Measurements from ENCODE around the gene TNFRSF11A. TPM values are rescaled to one million over a fixed set of nuclear protein-coding genes. Genes with fewer than 3 reads are reported as not detected.
A peak's percentile ranks its signal among the peaks of the same experiment; 100 is the strongest.

Gene TNFRSF11A
- total RNA-seq, 6 donors from 2014 or later: 1.7 to 5.9 (median 4.4) TPM

DNA sequence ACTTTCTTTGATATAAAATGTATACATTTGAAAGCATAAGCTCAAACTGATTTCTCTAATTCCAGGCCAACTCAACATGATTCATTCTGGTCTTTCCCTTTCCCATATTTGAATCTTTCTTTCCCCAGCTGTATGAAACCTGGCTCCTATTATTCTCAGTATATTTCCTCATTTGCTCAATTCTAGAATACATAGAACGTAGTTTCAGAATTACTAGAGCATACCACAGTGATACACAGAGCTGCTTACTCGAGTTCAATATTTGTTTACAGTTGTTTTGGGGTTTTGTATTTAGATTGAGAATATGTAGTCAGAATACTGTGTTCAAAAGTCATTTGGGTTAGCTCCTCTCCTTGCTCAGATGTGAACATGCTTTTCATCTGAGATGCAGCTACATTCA lies 43.0 kb downstream of the TNFRSF11A start:
- ATAC-seq (ENCODE audit: low FRiP score in 2 of 2) (no peak), DNase-seq (no peak)
- Histone ChIP-seq H3K4me1 (no peaks in the 10 kb centered on the region), H3K27me3 (no peaks in the 10 kb centered on the region), H3K4me3 (no peak overlapping the region), H3K36me3 (no peaks in the 10 kb centered on the region), H3K9me3 (no peaks in the 10 kb centered on the region), H3K27ac (no peak overlapping the region)
- 69 to 88% methylated on average over 2 of the region's 2 CpGs for WGBS, 2 donors
- TF ChIP-seq EP300 (IDR thresholded peaks at IDR 0.05) (no peak), POLR2AphosphoS5 (IDR thresholded peaks at IDR 0.05) (no peak), POLR2A (IDR thresholded peaks at IDR 0.05) (no peak)
- TF ChIP-seq, protein P1, sequence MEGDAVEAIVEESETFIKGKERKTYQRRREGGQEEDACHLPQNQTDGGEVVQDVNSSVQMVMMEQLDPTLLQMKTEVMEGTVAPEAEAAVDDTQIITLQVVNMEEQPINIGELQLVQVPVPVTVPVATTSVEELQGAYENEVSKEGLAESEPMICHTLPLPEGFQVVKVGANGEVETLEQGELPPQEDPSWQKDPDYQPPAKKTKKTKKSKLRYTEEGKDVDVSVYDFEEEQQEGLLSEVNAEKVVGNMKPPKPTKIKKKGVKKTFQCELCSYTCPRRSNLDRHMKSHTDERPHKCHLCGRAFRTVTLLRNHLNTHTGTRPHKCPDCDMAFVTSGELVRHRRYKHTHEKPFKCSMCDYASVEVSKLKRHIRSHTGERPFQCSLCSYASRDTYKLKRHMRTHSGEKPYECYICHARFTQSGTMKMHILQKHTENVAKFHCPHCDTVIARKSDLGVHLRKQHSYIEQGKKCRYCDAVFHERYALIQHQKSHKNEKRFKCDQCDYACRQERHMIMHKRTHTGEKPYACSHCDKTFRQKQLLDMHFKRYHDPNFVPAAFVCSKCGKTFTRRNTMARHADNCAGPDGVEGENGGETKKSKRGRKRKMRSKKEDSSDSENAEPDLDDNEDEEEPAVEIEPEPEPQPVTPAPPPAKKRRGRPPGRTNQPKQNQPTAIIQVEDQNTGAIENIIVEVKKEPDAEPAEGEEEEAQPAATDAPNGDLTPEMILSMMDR (IDR thresholded peaks at IDR 0.05): no peak

- no peak overlapping the region for H3K27ac ChIP-seq
- DNase-seq: no peak
- peak in 1 of 2 donors; percentile 29 for ATAC-seq (ENCODE audit: low FRiP score in 2 of 2)
- no peaks in the 10 kb centered on the region for H3K36me3 ChIP-seq
- H3K4me1 ChIP-seq: no peaks in the 10 kb centered on the region
- 94% methylated on average over 5 to 8 of the region's 9 CpGs for WGBS, 2 donors
- H3K4me3 ChIP-seq: no peak overlapping the region
- no peak for TF ChIP-seq EP300 (IDR thresholded peaks at IDR 0.05)
- H3K27me3 ChIP-seq: no peaks in the 10 kb centered on the region
- no peaks in the 10 kb centered on the region for H3K9me3 ChIP-seq
These were observed 44.1 kb downstream of the TNFRSF11A start for GRCh38 chr18:62369129-62369644.

GRCh38 chr18:62370366-62370765 lies 45.3 kb downstream of the TNFRSF11A start:
- no peaks in the 10 kb centered on the region for H3K36me3 ChIP-seq

GRCh38 chr18:62371436-62371835 lies 46.3 kb downstream of the TNFRSF11A start:
- no peaks in the 10 kb centered on the region for H3K4me1 ChIP-seq
- H3K36me3 ChIP-seq: no peaks in the 10 kb centered on the region
- no peak for TF ChIP-seq POLR2AphosphoS5 (IDR thresholded peaks at IDR 0.05)
- no peak for TF ChIP-seq POLR2A (IDR thresholded peaks at IDR 0.05)
- no peak for TF ChIP-seq EP300 (IDR thresholded peaks at IDR 0.05)
- TF ChIP-seq, protein P1 (IDR thresholded peaks at IDR 0.05): no peak
- H3K27me3 ChIP-seq: no peaks in the 10 kb centered on the region
- DNase-seq (no peak), ATAC-seq (ENCODE audit: low FRiP score in 2 of 2) (no peak)
- H3K4me3 ChIP-seq: no peak overlapping the region
- 96% methylated on average over 10 of the region's 10 CpGs for WGBS, 2 donors
- no peaks in the 10 kb centered on the region for H3K9me3 ChIP-seq
- no peak overlapping the region for H3K27ac ChIP-seq

More at GRCh38 chr18:62370366-62370765, 45.3 kb downstream of the TNFRSF11A start:
- TF ChIP-seq, protein P1 (IDR thresholded peaks at IDR 0.05): no peak
- TF ChIP-seq POLR2AphosphoS5 (IDR thresholded peaks at IDR 0.05) (no peak), EP300 (IDR thresholded peaks at IDR 0.05) (no peak), POLR2A (IDR thresholded peaks at IDR 0.05) (no peak)
- DNase-seq (no peak), ATAC-seq (ENCODE audit: low FRiP score in 2 of 2) (no peak)
- 71% methylated on average over 4 of the region's 4 CpGs for WGBS, 2 donors
- Histone ChIP-seq H3K27me3 (no peaks in the 10 kb centered on the region), H3K9me3 (no peaks in the 10 kb centered on the region), H3K4me3 (no peak overlapping the region), H3K4me1 (no peaks in the 10 kb centered on the region), H3K27ac (no peak overlapping the region)

- no peaks in the 10 kb centered on the region for H3K4me1 ChIP-seq
These were observed 47.0 kb downstream of the TNFRSF11A start for GRCh38 chr18:62372156-62372555.

More at GRCh38 chr18:62372156-62372555, 47.0 kb downstream of the TNFRSF11A start:
- H3K27me3 ChIP-seq: no peaks in the 10 kb centered on the region
- 90 to 94% methylated on average over 5 of the region's 5 CpGs for WGBS, 2 donors
- H3K9me3 ChIP-seq: no peaks in the 10 kb centered on the region
- no peak for DNase-seq
- ATAC-seq (ENCODE audit: low FRiP score in 2 of 2): no peak
- H3K27ac ChIP-seq: no peak overlapping the region
- TF ChIP-seq POLR2AphosphoS5 (IDR thresholded peaks at IDR 0.05) (no peak), POLR2A (IDR thresholded peaks at IDR 0.05) (no peak), EP300 (IDR thresholded peaks at IDR 0.05) (no peak)
- TF ChIP-seq, protein P1 (IDR thresholded peaks at IDR 0.05): no peak
- no peak overlapping the region for H3K4me3 ChIP-seq
- no peaks in the 10 kb centered on the region for H3K36me3 ChIP-seq
